ENCODE measurements around the gene CENPP. TPM values are rescaled to one million over a fixed set of nuclear protein-coding genes. Genes with fewer than 3 reads are reported as not detected.

The CENPP gene
- total RNA-seq, 4 donors from 2014 or later: 0.37 to 7.1 (median 3.2) TPM

- no peak for TF ChIP-seq CTCF (IDR thresholded peaks at IDR 0.05)
- TF ChIP-seq POLR2A (IDR thresholded peaks at IDR 0.05): no peak
- TF ChIP-seq EP300 (IDR thresholded peaks at IDR 0.05; ENCODE audit: low read depth): no peak
- Histone ChIP-seq H3K36me3 (peaks cover 0 to 25% (median 11%) of the 10 kb centered on the region in 4 donors), H3K4me1 (peaks cover 0 to 2% (median 0%) of the 10 kb centered on the region in 4 donors), H3K9me3 (no peaks in the 10 kb centered on the region), H3K27me3 (no peaks in the 10 kb centered on the region), H3K27ac (no peak overlapping the region), H3K4me3 (no peak overlapping the region)
- DNase-seq: no peak
- in situ Hi-C loops (cut with MboI; ENCODE audit: low pct_ligation_motif_present in 1 of 4, low pct_unique_long_range_greater_than_20kb in 1 of 4, low sequenced_read_pairs in 3 of 4): loop anchor here (10.0 to 25.0 kb wide), 6 partner anchors 133 to 503 kb away; no protein-coding TSS in a partner anchor
- WGBS, 2 donors (ENCODE audit: low coverage in 1 of 2): 90 to 93% methylated on average over 5 to 7 of the region's 7 CpGs
- intact Hi-C loops (cut with DNase I; ENCODE audit: low total_unique reads): loop anchor here (5.0 kb wide), 1 partner anchor 305 kb away; no protein-coding TSS in a partner anchor
These were observed 311.6 kb downstream of the CENPP start for GRCh38 chr9:92637326-92637725.

DNA sequence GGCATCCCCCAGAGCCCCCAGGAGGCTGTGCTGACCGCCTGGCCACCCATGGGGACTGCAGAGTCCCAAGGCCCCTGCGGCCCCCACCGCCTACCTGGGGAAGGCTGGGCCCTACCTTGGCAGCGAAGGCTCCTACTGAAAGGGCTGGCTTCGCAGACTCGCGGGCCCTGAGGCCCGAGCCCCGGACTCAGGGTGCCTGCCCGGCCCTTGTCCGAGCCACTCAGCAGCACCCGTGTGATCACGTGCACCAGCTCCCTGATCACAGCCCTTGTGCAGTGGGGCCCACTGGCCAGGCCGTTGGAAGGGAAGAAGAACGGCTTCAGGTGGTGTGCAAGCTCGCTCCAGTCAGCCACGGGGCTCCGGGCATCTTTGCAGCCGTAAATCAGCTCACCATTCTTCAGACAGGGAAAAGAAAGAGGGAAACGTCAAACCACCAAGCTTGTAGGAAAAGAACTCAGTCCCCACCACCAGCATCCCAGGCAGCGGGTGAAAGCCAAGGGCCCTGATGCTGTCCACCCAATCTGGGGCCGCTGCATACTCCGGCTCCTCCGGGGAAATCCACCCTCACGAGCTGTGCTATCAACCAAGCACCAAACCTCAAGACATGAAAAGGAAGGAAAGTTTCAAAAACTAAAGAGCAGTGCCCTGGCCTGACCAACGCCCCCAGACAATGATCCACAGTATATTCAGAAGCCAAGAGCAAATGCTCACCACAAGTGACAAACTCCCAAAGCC, 312.3 kb downstream of the CENPP start:
- no peaks in the 10 kb centered on the region for H3K27me3 ChIP-seq
- no peak overlapping the region for H3K4me3 ChIP-seq
- no peaks in the 10 kb centered on the region for H3K9me3 ChIP-seq
- no peak overlapping the region for H3K27ac ChIP-seq
- 89 to 100% methylated on average over 1 to 20 of the region's 26 CpGs for WGBS, 2 donors (ENCODE audit: low coverage in 1 of 2)
- intact Hi-C loops (cut with DNase I; ENCODE audit: low total_unique reads): loop anchor here (5.0 kb wide), 1 partner anchor 306 kb away; no protein-coding TSS in a partner anchor
- DNase-seq: no peak
- in situ Hi-C loops (cut with MboI; ENCODE audit: low pct_ligation_motif_present in 1 of 4, low pct_unique_long_range_greater_than_20kb in 1 of 4, low sequenced_read_pairs in 3 of 4): loop anchor here (10.0 to 25.0 kb wide), 6 partner anchors 133 to 503 kb away; no protein-coding TSS in a partner anchor
- TF ChIP-seq POLR2AphosphoS5 (IDR thresholded peaks at IDR 0.05): no peak
- no peak for TF ChIP-seq POLR2A (IDR thresholded peaks at IDR 0.05)
- TF ChIP-seq CTCF (IDR thresholded peaks at IDR 0.05): no peak
- no peak for TF ChIP-seq EP300 (IDR thresholded peaks at IDR 0.05; ENCODE audit: low read depth)
- H3K36me3 ChIP-seq: peaks cover 0 to 29% (median 10%) of the 10 kb centered on the region in 4 donors
- peaks cover 0 to 2% (median 0%) of the 10 kb centered on the region in 4 donors for H3K4me1 ChIP-seq

GRCh38 chr9:92638621-92639101, 312.9 kb downstream of the CENPP start:
- Histone ChIP-seq H3K27me3 (no peaks in the 10 kb centered on the region), H3K9me3 (no peaks in the 10 kb centered on the region), H3K4me3 (no peak overlapping the region), H3K36me3 (peaks cover 0 to 28% (median 11%) of the 10 kb centered on the region in 4 donors), H3K4me1 (peaks cover 0 to 2% (median 0%) of the 10 kb centered on the region in 4 donors), H3K27ac (no peak overlapping the region)
- intact Hi-C loops (cut with DNase I; ENCODE audit: low total_unique reads): loop anchor here (5.0 kb wide), 1 partner anchor 306 kb away; no protein-coding TSS in a partner anchor
- no peak for DNase-seq
- in situ Hi-C loops (cut with MboI; ENCODE audit: low pct_ligation_motif_present in 1 of 4, low pct_unique_long_range_greater_than_20kb in 1 of 4, low sequenced_read_pairs in 3 of 4): loop anchor here (10.0 to 25.0 kb wide), 6 partner anchors 134 to 504 kb away; no protein-coding TSS in a partner anchor
- 80% methylated on average over 5 of the region's 5 CpGs; no CpG with 5 or more reads in 1 of the 2 donors for whole genome bisulfite sequencing, 2 donors (ENCODE audit: low coverage in 1 of 2)
- no peak for TF ChIP-seq CTCF (IDR thresholded peaks at IDR 0.05)
- no peak for TF ChIP-seq EP300 (IDR thresholded peaks at IDR 0.05; ENCODE audit: low read depth)
- no peak for TF ChIP-seq POLR2AphosphoS5 (IDR thresholded peaks at IDR 0.05)
- no peak for TF ChIP-seq POLR2A (IDR thresholded peaks at IDR 0.05)

DNA sequence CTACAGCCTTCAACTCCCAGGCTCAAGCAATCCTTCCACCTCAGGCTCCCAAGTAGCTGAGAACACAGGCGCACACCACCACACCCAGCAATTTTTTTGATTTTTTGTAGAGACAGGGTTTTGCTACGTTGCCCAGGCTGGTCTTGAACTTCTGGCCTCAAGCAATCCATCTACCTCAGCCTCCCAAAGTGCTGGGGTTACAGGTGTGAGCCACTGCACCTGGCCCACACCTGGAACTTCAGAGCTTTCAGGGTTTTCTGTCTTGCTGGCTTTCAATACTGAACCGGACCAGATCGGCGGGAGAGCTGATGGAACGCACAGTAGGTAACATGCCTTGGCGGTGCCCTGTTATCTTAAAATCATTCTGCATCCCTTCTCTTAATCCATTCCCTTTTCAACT, 313.4 kb downstream of the CENPP start:
- H3K36me3 ChIP-seq: peaks cover 0 to 28% (median 13%) of the 10 kb centered on the region in 4 donors
- intact Hi-C loops (cut with DNase I; ENCODE audit: low total_unique reads) (loop anchor here (5.0 kb wide), 1 partner anchor 307 kb away; no protein-coding TSS in a partner anchor), in situ Hi-C loops (cut with MboI; ENCODE audit: low pct_ligation_motif_present in 1 of 4, low pct_unique_long_range_greater_than_20kb in 1 of 4, low sequenced_read_pairs in 3 of 4) (loop anchor here (10.0 to 25.0 kb wide), 6 partner anchors 134 to 504 kb away; no protein-coding TSS in a partner anchor)

More for the DNA sequence above, 313.4 kb downstream of the CENPP start:
- no peaks in the 10 kb centered on the region for H3K9me3 ChIP-seq
- TF ChIP-seq POLR2A (IDR thresholded peaks at IDR 0.05): no peak
- no peak for TF ChIP-seq EP300 (IDR thresholded peaks at IDR 0.05; ENCODE audit: low read depth)
- TF ChIP-seq POLR2AphosphoS5 (IDR thresholded peaks at IDR 0.05): no peak
- no peak for TF ChIP-seq CTCF (IDR thresholded peaks at IDR 0.05)
- 94% methylated on average over 7 of the region's 7 CpGs; no CpG with 5 or more reads in 1 of the 2 donors for WGBS, 2 donors (ENCODE audit: low coverage in 1 of 2)
- H3K27ac ChIP-seq: no peak overlapping the region
- H3K4me3 ChIP-seq: no peak overlapping the region
- no peak for DNase-seq
- H3K4me1 ChIP-seq: peaks cover 0 to 2% (median 0%) of the 10 kb centered on the region in 4 donors
- H3K27me3 ChIP-seq: no peaks in the 10 kb centered on the region

All from transverse colon (tissue), 4 donors.